Ovary (tissue), 3 donors: ENCODE measurements around the gene USP47.

ENCODE experiments used
- EP300 ChIP-seq: sonication (generic); formaldehyde crosslinking; IDR thresholded peaks from one replicate; pipeline ENCODE4 v1.6.1; 2017; ENCODE audit warnings: antibody characterized with exemption
- TF ChIP-seq, protein P1 (sequence below), 3 donors: fragments of 450-650 bp in 2 of 3; fragments of 200-600 bp in 1 of 3; IDR thresholded peaks; one replicate each; pipeline versions ENCODE4 v1.5.1 to v1.8.0; 2016 to 2022; ENCODE audit warnings: antibody characterized with exemption in 3 of 3, mild to moderate bottlenecking in 1 of 3
- donor health status: DM: no; HTN: no; CAD: no.

GRCh38 chr11:11982461-11982860 lies 140.7 kb downstream of the USP47 start:
- TF ChIP-seq, protein P1, sequence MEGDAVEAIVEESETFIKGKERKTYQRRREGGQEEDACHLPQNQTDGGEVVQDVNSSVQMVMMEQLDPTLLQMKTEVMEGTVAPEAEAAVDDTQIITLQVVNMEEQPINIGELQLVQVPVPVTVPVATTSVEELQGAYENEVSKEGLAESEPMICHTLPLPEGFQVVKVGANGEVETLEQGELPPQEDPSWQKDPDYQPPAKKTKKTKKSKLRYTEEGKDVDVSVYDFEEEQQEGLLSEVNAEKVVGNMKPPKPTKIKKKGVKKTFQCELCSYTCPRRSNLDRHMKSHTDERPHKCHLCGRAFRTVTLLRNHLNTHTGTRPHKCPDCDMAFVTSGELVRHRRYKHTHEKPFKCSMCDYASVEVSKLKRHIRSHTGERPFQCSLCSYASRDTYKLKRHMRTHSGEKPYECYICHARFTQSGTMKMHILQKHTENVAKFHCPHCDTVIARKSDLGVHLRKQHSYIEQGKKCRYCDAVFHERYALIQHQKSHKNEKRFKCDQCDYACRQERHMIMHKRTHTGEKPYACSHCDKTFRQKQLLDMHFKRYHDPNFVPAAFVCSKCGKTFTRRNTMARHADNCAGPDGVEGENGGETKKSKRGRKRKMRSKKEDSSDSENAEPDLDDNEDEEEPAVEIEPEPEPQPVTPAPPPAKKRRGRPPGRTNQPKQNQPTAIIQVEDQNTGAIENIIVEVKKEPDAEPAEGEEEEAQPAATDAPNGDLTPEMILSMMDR (IDR thresholded peaks at IDR 0.05): no peak
- no peak for TF ChIP-seq EP300
